Measurements from ENCODE around the gene CDH22. TPM values are rescaled to one million over a fixed set of nuclear protein-coding genes. Genes with fewer than 3 reads are reported as not detected.

The CDH22 gene
- total and polyA plus RNA-seq, 2 donors (not counting 1 experiment from before 2014, with no cell fraction given), result not detected

GRCh38 chr20:46252352-46253091 is 55.8 kb downstream of the CDH22 start:
- Histone ChIP-seq H3K9ac (ENCODE audit: insufficient read depth, low read length) (no peak overlapping the region), H3K4me2 (ENCODE audit: extremely low read depth, insufficient read depth, low read length) (no peak overlapping the region), H3K27me3 (ENCODE audit: control insufficient read depth, insufficient read depth, low read length) (peaks cover 29% of the 10 kb centered on the region), H3K27ac (ENCODE audit: insufficient read depth, low read length) (no peak overlapping the region), H3K9me3 (ENCODE audit: control insufficient read depth, insufficient read depth, low read depth, low read length) (no peaks in the 10 kb centered on the region), H3K4me3 (replicated peaks in 1 of 4; ENCODE audit: control extremely low read depth in 1 of 4, insufficient read depth in 1 of 4, low read depth in 3 of 4, low read length in 4 of 4) (no peak overlapping the region), H2AFZ (ENCODE audit: low read length) (no peak overlapping the region), H4K20me1 (ENCODE audit: control insufficient read depth, extremely low read depth, insufficient read depth, low read length) (no peaks in the 10 kb centered on the region), H3K36me3 (ENCODE audit: control insufficient read depth, insufficient read depth, low read length) (no peaks in the 10 kb centered on the region), H3K79me2 (ENCODE audit: control insufficient read depth, insufficient read depth, low read length) (no peaks in the 10 kb centered on the region), H3K4me1 (ENCODE audit: control insufficient read depth, extremely low read depth, insufficient read depth, low read length) (no peaks in the 10 kb centered on the region)
- DNase-seq (ENCODE audit: low read depth in 2 of 2), result no peak
- TF ChIP-seq EZH2 (IDR thresholded peaks at IDR 0.05; ENCODE audit: low read length, missing control alignments), result no peak
- no peak for TF ChIP-seq CTCF (conservative IDR thresholded peaks at IDR 0.05 in 1 of 2, IDR thresholded peaks at IDR 0.05 in 1 of 2; ENCODE audit: low read depth in 1 of 2, low read length in 2 of 2)

DNA sequence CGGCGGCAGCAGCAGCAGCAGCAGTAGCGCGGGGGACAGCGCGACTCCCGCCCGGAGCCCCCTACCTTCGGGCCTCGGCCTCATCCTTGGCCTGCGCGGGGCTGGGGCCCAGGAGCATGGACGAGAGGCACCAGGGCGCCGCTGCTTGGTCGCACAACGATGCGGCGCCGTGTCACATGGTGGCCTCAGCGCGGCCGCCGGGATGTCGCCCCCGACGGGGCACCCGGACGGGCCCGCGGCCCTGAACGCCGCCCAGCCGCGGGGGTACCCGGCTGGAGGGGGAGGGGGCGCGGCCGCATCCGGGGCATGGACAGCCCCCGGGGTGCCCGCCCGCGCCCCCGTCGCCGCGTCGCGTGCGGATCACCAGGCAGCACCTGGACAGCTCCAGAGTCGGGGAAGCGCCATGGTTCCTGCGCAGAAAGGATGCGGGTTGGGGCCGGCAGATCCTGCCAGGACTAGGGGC is 57.1 kb downstream of the CDH22 start:
- no peak overlapping the region for H3K9ac ChIP-seq (ENCODE audit: insufficient read depth, low read length)
- no peaks in the 10 kb centered on the region for H3K9me3 ChIP-seq (ENCODE audit: control insufficient read depth, insufficient read depth, low read depth, low read length)
- DNase-seq (ENCODE audit: low read depth in 2 of 2), result no peak
- H3K4me2 ChIP-seq (ENCODE audit: extremely low read depth, insufficient read depth, low read length), result no peak overlapping the region
- no peak overlapping the region for H2AFZ ChIP-seq (ENCODE audit: low read length)
- H3K36me3 ChIP-seq (ENCODE audit: control insufficient read depth, insufficient read depth, low read length), result no peaks in the 10 kb centered on the region
- H3K79me2 ChIP-seq (ENCODE audit: control insufficient read depth, insufficient read depth, low read length), result no peaks in the 10 kb centered on the region
- no peak overlapping the region for H3K4me3 ChIP-seq (replicated peaks in 1 of 4; ENCODE audit: control extremely low read depth in 1 of 4, insufficient read depth in 1 of 4, low read depth in 3 of 4, low read length in 4 of 4)
- H3K4me1 ChIP-seq (ENCODE audit: control insufficient read depth, extremely low read depth, insufficient read depth, low read length), result no peaks in the 10 kb centered on the region
- H4K20me1 ChIP-seq (ENCODE audit: control insufficient read depth, extremely low read depth, insufficient read depth, low read length), result no peaks in the 10 kb centered on the region
- no peak overlapping the region for H3K27ac ChIP-seq (ENCODE audit: insufficient read depth, low read length)
- no peak for TF ChIP-seq CTCF (conservative IDR thresholded peaks at IDR 0.05 in 1 of 2, IDR thresholded peaks at IDR 0.05 in 1 of 2; ENCODE audit: low read depth in 1 of 2, low read length in 2 of 2)
- no peak for TF ChIP-seq EZH2 (IDR thresholded peaks at IDR 0.05; ENCODE audit: low read length, missing control alignments)
- peaks cover 37% of the 10 kb centered on the region for H3K27me3 ChIP-seq (ENCODE audit: control insufficient read depth, insufficient read depth, low read length)

DNA sequence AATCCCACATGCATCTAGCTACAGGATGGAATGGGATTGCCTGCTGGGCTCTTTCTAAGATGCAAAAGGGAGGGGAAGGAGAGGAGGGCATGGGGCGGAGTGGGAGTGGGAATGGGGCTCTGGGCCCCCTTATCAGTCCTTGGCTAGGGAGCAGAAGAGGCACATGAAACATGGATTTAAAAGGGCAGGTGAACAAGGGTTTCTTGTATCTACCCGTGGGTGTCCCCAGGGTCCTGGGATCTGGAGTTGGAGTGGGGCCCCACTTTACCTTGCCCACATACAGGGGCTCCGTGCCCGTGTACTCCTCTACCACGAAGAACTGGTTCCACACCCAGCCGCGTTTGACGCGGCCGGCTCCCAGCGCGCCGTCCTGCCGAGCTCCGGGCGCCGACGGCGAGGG is 57.5 kb downstream of the CDH22 start:
- H2AFZ ChIP-seq (ENCODE audit: low read length), result no peak overlapping the region
- H3K4me3 ChIP-seq (replicated peaks in 1 of 4; ENCODE audit: control extremely low read depth in 1 of 4, insufficient read depth in 1 of 4, low read depth in 3 of 4, low read length in 4 of 4), result no peak overlapping the region
- no peak for DNase-seq (ENCODE audit: low read depth in 2 of 2)
- H4K20me1 ChIP-seq (ENCODE audit: control insufficient read depth, extremely low read depth, insufficient read depth, low read length), result no peaks in the 10 kb centered on the region
- TF ChIP-seq EZH2 (IDR thresholded peaks at IDR 0.05; ENCODE audit: low read length, missing control alignments) (peak; percentile 71), CTCF (conservative IDR thresholded peaks at IDR 0.05 in 1 of 2, IDR thresholded peaks at IDR 0.05 in 1 of 2; ENCODE audit: low read depth in 1 of 2, low read length in 2 of 2) (no peak)
- no peaks in the 10 kb centered on the region for H3K79me2 ChIP-seq (ENCODE audit: control insufficient read depth, insufficient read depth, low read length)
- H3K36me3 ChIP-seq (ENCODE audit: control insufficient read depth, insufficient read depth, low read length), result no peaks in the 10 kb centered on the region
- H3K9ac ChIP-seq (ENCODE audit: insufficient read depth, low read length), result no peak overlapping the region
- H3K27ac ChIP-seq (ENCODE audit: insufficient read depth, low read length), result no peak overlapping the region
- H3K27me3 ChIP-seq (ENCODE audit: control insufficient read depth, insufficient read depth, low read length), result peaks cover 39% of the 10 kb centered on the region
- no peaks in the 10 kb centered on the region for H3K4me1 ChIP-seq (ENCODE audit: control insufficient read depth, extremely low read depth, insufficient read depth, low read length)
- no peak overlapping the region for H3K4me2 ChIP-seq (ENCODE audit: extremely low read depth, insufficient read depth, low read length)
- H3K9me3 ChIP-seq (ENCODE audit: control insufficient read depth, insufficient read depth, low read depth, low read length), result no peaks in the 10 kb centered on the region
